Putamen (tissue), 1 donor: Measurements from ENCODE around the gene PPM1M.
A peak's percentile ranks its signal among the peaks of the same experiment; 100 is the strongest.
"Not testable (repeated sequence)": the region's sequence is repeated elsewhere in the genome, so short reads cannot be mapped to it uniquely, and the experiment has no call there.

Source experiments
- DNase-seq: peaks from one replicate; pipeline ENCODE4 v3.0.0-alpha.2; 2016; ENCODE audit warnings: low spot score

Gene PPM1M

DNA sequence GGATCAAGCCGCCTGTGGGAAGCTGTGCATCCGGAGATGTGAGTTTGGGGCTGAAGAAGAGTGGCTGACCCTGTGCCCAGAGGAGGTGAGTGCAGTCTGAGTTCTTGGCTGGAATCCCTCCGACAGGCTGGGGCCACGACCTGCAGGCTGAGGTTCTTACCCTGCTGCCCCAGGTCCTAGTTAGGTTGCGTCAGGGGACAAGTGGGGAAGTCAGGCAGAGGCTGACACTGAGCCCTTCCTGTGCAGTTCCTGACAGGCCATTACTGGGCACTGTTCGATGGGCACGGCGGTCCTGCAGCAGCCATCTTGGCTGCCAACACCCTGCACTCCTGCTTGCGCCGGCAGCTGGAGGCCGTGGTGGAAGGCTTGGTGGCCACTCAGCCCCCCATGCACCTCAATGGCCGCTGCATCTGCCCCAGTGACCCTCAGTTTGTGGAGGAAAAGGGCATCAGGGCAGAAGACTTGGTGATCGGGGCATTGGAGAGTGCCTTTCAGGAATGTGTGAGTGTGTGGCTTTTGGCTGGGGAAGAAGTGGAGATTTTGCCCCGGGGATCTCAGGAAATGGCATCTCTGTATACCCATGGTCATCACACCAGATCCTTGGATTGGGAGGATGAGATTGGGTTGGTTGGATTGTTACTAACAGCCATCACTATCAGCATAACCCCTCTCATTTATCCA lies 1.3 kb downstream of the PPM1M start:
- no peak for DNase-seq

GRCh38 chr3:52247409-52248164 lies 2.0 kb downstream of the PPM1M start:
- DNase-seq = no peak

- DNase-seq = no peak
These were observed 2.6 kb downstream of the PPM1M start for GRCh38 chr3:52248165-52248541.

DNA sequence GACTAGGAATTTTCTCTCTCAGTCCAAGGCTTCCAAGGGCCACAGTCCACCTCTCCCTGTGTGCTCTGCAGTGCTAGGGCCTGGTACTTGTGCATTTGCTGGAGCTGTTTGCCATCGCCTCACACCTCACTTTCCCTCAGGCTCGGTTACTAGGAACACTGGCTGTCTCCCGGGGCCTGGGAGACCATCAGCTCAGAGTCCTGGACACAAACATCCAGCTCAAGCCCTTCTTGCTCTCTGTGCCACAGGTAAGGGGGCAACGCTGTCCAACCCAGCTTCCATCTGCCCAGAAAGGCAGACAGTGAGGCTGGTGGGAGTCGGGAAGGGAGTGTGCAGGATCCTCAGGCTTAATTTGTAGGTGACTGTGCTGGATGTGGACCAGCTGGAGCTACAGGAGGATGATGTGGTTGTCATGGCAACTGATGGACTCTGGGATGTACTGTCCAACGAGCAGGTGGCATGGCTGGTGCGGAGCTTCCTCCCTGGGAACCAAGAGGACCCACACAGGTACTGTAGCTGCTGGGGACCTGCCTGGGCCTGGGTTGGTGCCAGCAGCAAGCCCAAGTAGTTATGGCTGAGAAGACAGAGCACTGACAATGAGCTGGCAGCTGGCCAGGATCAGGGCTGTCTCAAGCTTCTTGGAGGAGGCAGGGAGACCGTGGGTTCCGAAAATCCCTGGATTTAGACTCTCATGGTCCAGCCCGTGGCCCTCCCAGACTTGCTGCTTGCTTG lies 3.4 kb downstream of the PPM1M start:
- DNase-seq = no peak

- DNase-seq = no peak
These were observed 4.1 kb downstream of the PPM1M start for GRCh38 chr3:52249683-52250082.

- DNase-seq = no peak
These were observed 4.6 kb downstream of the PPM1M start for GRCh38 chr3:52250122-52250521.

- peak; percentile 72 for DNase-seq
These were observed 8.1 kb downstream of the PPM1M start for GRCh38 chr3:52253314-52254304.

- no peak for DNase-seq
These were observed 9.0 kb downstream of the PPM1M start for GRCh38 chr3:52254608-52255007.

GRCh38 chr3:52256159-52256558 lies 10.6 kb downstream of the PPM1M start:
- no peak for DNase-seq

- DNase-seq = no peak
These were observed 11.1 kb downstream of the PPM1M start for GRCh38 chr3:52256622-52257021.

DNA sequence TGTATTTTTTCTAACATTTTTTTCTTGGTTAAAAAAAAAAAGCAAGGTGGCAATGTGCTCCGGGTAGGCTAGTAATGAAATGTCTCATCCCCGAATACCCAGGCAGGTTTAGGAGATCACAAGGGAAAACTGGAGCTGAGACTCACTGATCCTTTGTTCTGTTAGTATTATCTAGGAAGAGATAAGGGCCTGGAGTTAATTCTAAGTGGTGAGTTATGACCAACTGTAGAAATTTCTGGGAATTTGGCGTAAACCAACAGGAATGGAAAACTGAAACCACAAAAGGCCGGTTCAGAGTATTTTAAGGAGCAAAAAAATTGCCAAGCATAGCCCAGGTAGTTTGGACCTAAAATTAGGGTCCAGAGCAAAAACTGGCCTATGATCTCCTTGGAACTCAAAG lies 12.4 kb downstream of the PPM1M start:
- no peak for DNase-seq

DNA sequence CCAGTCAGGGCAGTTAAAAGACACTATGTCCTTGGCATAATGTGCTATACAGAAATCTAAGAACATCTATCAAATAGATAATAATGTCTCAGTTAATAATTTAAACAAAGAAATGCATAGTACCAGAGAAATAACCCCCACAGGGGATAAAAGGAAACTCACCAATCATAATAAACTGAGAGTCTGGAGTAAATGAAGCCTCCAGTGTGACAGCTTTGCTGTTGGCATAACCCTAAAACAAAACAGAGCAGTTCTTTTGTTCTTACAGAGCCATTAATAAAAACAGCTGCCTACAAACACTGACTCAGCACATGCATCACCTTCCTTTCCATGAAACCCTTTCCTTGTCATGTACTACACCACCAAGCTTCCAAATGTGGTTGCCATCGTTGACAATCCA lies 13.5 kb downstream of the PPM1M start:
- no peak for DNase-seq

- DNase-seq = no peak
These were observed 13.9 kb downstream of the PPM1M start for GRCh38 chr3:52259448-52259847.

DNA sequence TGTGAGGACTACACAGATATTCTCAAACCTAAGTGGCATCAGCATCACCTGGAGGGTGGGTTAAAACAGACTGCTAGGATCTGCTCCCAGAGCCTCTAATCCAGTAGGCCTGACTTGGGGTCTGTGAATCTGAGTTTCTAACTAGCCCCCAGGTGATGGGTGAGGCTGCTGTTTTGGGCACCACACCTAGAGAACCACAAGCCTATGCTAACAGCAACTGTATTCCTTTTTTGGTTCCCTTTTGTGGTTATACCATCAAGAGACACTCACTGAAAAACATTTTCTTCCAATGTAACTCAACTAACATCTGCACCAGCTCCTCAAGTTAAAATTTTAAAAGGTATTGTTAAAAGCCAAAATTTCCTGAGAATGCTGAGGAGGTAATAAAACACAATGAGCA lies 16.9 kb downstream of the PPM1M start:
- DNase-seq = no peak

DNA sequence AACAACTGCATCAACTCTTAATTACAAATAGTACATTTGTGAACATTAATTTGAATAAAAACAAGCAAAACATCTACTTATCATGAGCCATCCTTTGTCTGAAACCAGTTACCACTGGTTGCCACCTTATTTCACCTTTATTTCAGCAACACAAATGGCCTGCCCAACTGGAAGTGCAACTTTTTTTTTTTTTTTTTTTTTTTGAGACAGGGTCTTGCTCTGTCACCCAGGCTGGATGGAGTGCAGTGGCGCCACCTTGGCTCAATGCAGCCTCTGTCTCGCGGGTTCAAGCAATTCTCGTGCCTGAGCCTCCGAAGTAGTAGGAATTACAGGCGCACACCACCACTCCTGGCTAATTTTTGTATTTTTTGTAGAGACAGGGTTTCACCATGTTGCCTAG lies 19.8 kb downstream of the PPM1M start:
- DNase-seq = no peak

GRCh38 chr3:52268036-52268435 lies 22.5 kb downstream of the PPM1M start:
- no peak for DNase-seq

- DNase-seq = no peak
These were observed 24.2 kb downstream of the PPM1M start for GRCh38 chr3:52269776-52270175.

DNA sequence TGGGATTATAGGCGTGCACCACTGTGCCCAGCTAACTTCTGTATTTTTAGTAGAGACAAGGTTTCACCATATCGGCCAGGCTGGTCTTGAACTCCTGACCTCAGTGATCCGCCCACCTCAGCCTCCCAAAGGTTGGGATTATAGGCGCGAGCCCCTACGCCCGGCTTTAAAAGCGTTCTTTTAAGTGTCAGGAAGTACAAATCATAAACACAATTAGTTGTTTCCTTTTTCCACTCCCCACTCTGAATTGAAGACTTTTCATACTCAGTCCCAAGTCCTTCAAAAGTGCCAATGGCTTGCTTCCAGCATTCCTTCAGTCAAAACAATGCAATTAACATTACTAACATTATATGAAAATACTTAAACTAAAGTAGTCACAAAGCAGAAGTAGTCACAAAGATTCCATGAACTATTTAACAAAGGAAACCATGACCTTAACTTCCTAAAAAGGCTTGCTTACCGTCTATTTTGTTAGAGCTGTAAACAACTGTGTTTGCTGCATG lies 24.7 kb downstream of the PPM1M start:
- DNase-seq = no peak

DNA sequence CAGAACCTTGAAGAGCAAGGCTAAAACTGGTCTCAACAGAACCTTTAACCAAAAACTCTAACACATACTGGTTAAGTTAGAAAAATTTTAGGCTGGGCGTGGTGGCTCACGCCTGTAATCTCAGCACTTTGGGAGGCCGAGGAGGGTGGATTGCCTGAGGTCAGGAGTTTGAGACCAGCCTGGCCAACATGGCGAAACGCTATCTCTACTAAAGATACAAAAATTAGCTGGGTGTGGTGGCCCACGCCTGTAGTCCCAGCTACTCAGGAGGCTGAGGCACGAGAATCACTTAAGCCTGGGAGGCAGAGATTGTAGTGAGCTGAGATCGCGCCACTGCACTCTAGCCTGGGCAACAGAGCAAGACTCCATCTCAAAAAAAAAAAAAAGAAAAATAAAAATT lies 26.6 kb downstream of the PPM1M start:
- DNase-seq = not testable (repeated sequence)

DNA sequence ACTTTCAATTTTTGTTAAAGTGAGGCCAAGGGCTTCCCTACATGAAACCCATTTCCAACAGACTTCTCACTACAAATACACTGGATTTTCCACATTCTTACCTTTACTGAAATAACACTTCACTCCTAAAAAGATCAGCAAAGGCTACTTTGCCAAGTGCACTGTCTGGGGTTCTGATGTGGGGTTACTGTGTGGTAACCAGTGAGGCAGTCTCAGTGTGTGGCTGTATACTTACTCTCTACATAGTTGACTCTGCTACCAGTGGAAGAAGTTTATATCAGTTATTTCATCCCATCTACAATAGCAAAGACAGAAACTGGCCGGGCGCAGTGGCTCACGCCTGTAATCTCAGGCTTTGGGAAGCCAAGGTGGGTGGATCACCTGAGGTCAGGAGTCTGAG lies 27.3 kb downstream of the PPM1M start:
- no peak for DNase-seq

GRCh38 chr3:52274781-52275180 lies 29.2 kb downstream of the PPM1M start:
- DNase-seq = not testable (repeated sequence)
